GM21576 (cell line): ENCODE results near the gene TES.

Source experiments
- ATAC-seq: cut with Tn5 transposase; IDR thresholded peaks from one replicate; pipeline ENCODE4 v1.9.1; 2021; ENCODE audit warnings: mild to moderate bottlenecking, moderate library complexity; ENCODE audit not compliant: unreplicated experiment

Gene TES

DNA sequence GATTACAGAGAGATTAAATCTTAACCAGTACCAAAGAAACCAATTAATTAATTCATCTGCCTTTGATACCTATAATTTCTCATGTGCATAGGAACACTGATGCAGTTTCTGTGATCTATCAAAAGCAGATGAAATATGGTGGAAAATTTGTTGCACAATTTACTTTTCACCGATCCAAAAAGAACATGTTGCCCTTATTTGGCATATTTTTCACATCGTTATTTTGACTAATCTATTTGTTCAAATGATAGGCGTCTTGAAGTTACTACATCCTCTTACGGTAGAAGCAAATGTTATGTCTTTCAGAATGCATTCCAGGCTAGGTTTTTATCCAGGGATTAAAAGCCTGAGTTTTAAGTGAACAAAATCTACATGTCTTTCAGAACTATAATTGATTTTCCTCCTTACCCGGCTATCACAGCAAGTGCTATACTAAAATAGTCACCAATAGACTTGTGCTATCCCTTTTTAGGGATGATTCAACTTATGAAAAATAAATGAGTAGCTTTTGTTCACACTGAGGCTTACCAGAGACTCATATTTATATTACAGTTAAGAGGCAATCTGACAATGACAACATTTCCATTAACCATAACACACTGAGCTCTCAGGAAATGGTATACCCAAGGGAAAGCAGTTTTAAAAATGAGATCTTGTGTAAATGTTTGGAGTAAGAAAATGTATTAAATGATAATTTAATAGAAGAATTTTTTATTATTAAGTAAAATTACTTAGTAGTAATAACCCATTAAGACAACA, 16.8 kb upstream of the TES start:
- no peak for ATAC-seq

DNA sequence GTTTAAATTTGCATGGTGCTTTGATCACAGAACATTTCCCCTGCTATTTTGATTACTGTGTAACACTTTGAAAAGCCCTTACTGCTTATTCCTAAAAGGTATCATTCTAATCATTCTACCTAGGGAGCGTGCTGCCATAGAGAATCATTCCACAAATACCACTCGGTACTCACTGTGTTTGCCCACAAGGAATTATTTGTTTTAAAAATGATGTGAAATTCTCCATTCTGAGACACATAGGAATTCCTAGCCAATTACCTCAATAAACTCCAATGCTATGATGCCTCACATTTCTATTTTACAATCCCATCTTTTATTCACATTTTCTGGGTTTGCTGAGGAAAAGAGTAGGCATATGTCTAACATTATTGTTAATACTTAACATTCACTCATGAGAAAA, 16.2 kb upstream of the TES start:
- no peak for ATAC-seq

DNA sequence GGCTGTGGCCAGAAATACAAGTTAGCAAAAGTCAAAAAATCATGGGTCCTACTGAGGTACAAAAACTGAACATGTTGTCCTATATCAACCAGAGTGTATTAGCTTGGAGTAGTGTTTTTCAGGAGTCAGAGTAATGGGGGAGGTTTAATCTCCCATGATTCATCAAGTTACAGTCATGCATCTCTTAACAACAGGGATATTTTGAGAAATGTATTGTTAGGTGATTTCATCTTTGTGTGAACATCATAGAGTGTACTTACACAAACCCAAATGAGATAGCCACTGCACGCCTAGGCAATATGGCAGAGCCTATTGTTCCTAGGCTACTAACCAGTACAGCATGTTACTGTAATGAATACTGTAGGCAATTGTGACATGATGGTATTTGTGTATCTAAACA, 14.9 kb upstream of the TES start:
- ATAC-seq = no peak

DNA sequence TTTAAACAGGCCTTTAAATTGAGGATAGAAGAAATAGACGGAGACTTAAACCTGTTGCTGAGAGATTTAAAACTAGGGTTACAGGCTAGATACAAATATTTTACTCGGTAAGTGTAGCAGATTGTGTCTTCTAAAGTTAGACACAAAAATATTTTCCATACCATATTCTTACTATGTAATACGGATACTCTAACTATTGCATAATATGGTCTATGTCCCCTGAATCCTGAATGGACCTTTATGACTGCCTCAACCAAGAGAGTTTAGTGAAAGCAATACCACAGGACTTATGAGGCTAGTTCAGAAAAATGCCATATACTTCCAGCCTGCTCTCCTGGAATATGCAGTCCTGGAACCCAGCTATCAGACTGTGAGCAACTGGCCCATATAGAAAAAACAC, 13.4 kb upstream of the TES start:
- no peak for ATAC-seq

DNA sequence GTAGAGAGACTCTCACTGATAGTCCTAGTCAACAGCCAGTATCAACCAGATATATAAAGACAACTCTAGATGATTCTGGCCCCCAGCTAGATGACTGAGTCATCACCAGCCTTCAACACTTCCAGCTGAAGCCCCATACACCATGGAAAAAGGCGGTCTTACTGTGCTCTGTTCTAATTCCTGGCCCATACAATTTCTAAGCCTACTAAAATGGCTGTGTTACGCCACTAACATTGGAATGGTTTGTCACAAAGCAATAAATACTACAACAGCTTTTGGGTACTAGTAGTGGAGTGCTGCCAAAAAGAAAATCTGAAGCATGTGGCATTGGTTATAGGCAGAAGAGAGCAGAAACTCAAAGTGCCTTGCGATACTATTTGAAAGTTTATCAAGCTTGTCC, 13.0 kb upstream of the TES start:
- ATAC-seq = no peak

DNA sequence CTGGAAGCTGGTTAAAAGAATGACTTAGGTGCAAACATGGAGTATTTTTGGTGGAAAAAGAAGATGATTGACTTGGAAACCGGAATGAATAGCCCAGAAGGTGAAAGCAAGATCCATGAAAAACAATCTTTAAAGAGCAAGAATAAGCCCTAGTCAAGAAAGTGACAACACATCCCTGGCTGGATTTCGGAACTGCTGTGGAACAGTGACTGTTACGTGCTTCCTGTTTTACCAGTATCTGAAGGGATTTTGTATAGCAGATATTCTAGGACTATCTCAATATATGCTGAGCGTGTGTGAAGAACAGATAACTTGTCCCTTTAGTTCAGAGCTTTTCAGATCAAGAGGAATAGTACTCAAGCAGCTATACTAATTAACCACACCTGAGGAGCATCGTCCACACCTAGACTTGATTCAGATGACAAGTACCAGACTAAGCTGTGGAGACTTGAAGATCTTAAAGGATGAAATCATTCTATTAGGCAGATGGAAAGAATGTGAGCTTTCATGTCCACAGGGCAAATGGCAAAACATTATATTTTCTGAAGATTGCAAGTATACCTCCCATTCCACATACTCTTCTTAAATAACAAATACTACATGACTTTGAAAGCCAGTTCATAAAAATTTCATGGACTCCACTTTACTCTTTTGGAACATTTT, 11.5 kb upstream of the TES start:
- no peak for ATAC-seq

DNA sequence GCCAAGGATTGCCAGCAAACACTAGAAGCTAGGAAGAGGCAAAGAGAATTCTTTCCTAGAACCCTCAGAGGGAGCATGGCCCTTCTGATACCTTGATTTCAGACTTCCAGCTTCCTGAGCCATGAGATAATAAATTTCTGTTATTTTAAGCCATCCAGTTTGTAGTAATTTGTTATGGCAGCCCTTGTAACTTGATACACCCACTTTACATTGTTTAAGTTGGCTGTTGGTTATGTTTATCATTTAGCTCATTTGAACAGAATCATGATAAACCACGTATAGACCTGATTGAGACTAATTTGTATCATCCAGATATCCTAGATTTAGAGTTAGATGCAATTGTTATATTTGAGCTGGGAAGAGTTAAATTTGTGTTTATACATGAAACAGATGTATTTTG, 9.4 kb upstream of the TES start:
- no peak for ATAC-seq

DNA sequence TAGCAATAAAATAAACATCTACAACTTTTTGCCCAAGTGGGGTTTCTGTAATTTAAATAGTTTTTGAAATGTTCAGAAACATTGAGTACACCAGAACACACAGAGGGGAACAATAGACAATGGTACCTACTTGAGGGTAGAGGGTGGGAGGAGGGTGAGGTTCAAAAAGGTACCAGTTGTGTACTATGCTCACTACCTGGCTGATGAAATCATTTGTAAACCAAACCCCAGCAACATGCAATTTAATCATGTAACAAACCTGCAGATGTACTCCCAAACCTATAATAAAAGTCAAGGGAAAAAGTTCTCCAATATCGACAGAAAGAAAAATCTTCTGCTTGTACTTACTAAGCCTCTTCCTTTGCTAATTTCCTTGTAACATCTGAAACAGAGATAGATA, 4.2 kb upstream of the TES start:
- no peak for ATAC-seq

DNA sequence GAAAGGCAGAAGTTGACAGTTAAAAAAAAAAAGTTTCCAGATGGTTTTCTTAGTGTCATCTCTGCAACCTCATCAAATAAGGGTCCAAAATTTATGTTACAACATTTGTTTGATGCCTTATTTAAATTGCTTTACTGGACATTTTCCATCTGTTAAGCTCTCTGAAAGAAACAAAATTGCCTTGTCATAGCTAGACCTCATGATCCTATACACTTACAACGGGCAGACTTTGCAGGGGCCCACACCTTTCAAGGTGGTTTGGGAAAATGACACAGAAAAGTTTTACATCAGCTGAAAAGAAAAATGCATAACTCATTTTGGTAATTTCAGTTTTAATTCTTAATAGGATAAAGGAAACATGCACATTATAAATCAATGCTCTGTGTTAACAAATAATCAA, 1.4 kb upstream of the TES start:
- ATAC-seq = no peak

DNA sequence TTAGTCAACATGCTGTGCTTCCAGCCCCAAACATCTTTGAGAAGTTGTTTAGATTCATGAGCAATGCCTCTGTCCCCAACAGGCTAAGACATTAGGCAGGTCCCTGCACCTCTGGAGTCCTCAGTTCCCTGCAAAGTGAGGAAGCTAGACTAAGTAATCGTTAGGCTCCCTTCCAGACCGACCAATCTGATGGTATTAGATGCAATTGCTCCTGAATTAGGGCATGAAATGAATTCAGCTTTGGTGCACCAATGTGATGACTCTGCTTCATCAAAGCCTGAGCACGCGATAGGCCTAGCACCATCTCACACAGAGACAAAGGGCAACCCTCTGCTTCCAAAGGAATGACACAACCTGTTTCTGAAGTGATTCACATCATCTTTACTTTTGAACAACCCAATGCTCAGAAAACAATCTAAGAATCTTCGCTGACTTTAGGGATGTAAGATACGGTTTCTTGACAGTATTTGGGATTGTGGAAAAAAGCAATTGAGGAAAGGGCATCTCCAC, 723 bp upstream of the TES start:
- ATAC-seq = no peak

DNA sequence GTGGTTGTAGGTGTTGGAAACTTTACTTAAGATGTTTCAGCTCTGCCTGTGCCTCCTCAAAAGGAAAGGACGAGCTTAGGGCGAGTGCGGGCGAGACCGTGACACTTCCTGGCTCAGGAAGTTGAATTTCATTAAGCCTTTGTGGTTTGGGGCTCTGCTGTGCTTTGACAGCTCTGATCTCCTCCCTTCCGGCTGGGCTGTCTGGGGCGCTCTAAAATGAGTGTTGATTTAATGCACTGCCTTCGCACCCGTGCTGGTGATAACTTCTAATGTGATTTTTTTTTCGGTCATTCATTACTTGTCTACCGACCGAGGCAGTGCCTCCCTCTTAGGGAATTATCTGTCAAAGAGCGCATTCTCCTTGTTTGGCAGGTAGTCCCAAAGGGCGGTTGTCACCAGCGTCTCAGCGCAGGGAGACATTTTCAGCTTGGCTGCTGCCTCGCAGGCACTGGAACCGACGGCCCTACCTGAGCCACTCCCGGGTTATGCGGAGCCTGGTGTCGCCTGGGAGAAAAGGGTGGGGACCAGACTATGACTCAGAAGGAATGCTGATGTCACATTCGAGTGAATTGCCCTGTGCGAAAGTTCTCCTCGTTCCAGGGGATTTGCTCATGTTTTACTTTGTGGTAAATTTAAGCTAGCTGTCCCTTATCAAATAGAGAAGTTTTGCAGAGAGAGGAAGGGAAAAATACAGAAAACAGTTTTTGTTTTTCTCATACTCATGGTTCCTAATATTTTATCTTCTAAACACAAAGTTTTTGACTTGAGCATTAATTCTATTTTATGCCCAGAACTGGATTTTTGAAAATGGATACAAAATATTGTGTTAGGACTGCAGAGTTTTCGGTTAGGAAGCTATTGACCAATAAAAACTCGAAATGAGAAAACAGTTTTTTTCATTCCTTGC, 920 bp downstream of the TES start:
- peak; percentile 77 for ATAC-seq

DNA sequence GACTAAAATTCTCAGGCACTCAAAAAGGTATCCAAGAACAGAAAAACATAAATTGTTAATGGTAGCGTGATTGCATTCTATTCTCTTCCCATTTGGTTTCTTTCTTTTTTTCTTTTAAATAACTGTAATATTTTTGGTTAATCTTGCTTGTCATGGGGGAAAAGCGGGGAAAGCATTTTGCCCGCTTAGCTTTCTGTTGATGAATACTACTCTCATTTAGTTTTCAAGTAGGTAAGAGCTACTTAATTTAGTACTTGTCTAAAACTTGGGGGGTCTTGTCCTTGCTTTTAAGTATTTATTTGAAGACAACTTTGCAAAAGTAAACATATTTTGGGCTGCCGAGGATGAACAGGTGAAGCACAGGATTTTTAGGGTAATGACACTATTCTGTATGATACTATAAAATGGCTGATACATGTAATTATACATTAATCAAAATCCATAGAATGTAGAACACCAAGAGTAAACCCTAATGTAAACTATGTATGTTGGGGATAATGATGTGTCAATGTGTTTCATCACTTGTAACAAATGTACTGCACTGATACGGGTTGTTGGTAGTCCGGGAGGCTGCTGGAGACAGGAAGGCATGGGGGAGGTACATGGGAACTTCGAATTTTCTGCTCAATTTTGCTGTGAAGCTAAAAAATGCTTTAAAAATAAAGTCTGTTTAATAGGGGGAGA, 1.7 kb downstream of the TES start:
- ATAC-seq = no peak

DNA sequence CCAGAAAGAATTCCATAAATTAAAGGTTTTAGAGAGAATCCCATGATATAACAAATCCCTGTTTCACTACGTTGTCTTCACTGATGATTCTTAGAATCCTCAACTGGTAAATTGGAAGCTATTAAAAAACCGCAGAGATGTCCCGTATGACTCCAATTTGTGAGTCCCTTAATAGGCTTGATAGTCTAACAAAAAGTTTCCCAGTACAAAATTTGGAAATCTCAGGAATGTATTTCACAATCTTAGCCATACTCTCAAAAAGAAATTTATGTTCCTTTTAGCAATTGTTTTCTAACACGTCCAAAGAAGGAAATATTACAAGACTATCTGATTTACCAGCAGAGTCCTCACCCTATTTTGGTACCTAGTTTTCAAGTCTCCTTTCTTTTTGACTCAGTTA, 2.5 kb downstream of the TES start:
- ATAC-seq = no peak

DNA sequence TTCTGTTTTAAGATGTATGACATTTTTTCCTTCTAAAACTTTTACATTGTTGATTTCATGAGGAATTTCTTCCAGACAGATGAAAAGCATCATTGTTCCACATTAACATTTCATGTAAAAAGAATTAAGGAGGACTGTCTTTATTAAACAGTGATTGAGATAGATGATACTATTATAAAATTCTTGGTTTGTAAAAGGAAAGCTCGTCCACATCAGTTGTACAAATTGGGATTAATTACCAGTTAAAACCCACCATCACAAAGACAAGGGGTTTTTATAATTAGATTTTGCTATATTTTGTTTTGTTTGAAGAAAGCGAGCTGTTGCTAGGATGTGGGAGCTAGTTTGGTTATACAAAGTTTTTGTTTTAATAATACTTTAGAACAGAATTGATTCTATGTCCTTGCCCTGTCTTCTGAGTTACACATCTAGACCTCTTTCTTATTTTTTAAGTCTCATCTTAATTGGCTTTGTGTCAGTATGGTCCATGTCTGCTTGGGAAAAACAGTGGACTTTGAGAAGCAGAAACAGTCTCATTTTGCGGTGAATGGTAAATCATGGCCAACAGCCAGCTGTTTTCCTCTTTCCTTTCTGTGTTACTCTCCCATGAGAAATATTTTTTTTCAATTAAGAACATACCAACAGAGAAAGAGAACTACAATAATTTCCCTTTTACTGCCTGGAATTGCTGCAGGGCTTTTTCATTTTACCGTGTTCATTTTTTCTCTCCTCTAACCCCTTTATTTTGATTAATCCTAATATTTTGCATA, 3.2 kb downstream of the TES start:
- ATAC-seq = no peak

DNA sequence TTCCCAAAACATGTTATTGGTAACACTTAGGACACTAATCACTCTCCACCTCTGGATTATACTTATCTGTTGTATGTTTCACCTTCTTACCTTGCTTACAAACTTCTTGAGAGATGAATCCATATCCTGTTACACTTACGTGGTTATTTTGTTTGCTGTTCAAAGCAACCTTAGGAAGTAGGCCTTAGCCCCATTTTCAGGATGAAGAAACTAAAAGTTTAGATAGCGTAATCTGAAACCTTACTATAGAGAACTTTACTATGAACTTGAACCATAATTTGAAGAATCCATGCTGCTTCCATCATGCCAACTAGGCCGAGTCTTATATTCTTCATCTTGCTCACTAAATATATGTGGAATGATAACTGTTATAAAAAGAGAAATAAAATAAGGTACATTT, 4.6 kb downstream of the TES start:
- ATAC-seq = no peak

DNA sequence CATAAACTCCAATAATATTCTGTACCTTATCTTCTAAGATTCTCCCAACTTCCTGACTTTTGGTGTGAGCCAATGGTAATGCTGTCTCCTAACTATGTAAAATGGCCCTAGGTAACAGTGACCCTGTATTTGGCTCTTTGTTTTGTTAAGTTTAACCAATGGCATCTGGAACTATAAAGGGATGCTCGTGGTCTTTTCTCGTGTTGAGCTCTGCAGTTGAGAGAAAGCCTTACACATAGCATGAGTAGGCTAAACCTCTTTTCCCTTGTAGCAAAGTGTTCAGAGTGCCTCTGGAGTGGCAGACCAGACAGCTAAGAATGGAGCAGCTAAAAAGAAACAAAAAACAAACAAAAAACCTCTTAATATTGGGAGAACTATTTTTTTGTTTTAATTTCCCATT, 5.2 kb downstream of the TES start:
- no peak for ATAC-seq

DNA sequence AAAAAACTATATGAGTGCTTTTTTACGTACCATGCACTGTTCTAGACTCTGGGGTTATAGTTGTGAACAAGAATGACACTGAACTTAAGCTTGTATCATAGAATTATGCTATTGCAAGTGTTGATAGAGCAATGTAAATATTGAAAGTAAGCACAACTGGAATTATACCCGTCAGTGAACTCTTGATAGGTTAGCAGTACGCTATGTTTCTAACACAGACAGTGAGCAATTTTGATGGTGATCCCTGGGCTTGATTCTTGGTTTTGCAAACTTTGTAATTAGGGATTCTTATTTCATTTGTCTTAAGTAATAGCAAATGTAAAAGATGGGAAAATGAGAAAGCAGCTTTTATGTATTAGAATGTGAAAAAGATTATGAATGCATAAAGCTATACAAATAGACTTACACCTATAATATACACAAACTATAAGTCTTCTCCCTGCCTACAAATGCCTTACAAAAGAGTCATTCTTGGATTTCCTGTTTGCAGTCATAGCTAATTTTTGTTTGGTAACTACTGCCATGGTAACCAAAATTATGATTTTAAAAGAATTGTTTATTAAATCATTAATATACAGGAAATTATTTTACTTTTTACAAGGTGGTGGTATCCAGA, 6.7 kb downstream of the TES start:
- no peak for ATAC-seq

DNA sequence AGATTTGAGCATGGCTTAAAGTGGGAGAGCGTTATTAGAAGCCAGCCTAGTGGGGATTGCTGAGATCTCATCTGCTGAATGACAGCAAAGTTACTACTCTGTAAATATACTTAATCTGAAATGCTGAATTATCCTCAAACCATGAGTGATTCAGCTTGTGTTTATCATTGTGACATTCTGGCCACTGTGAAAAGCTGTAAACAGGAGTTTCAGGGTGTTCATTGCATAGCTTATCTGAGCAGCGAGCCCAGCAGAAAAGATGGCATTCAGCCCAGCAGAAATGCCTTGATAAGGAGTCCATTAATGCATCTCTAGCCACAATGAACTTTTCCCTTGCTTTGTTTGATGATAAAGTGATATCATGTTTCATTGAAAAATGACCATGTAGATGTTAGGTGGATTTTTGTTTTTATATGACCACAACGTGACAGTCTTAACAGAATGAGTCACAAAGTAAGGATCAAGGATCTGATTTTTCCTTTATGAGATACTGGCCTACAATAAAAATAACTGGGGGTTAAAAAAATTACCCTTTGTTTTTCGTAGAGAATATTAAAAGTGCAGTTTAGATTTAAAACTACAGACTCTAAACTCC, 7.8 kb downstream of the TES start:
- ATAC-seq = no peak

DNA sequence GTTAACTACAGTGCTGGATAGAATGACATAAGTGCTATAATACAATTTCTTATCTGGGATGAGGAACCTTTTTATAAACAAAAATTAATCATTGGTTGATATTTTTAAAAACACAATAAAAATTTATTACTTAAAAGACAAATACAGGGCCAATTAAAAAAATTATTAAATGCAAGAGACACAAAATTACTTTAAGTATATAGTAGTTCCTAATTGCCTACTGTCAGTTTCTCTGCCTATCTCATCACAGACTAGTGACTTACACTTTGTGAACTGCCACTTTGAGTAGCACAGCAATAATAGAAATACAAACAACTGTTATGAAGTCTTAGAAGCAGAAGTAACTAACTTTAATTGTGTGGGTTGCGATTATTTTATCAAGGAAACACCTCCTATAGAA, 8.4 kb downstream of the TES start:
- ATAC-seq = no peak
